D721Med (cell line): ENCODE measurements around the gene PIK3R2.

Source experiments
- DNase-seq: peaks from one replicate; pipeline ENCODE4 v3.0.0; 2011; ENCODE audit warnings: low spot score; ENCODE audit not compliant: insufficient read length
- FAIRE-seq: peaks from 2 replicates; lab custom pipeline; 2011; peaks lifted over from hg19 to GRCh38; lab: Jason Lieb, UNC
- TF ChIP-seq, protein P1 (sequence below): IDR thresholded peaks from 2 replicates; pipeline ENCODE4 v1.5.1; 2012; ENCODE audit warnings: mild to moderate bottlenecking, control low read depth; ENCODE audit not compliant: insufficient read depth; ENCODE audit errors: missing control alignments

The PIK3R2 gene

DNA sequence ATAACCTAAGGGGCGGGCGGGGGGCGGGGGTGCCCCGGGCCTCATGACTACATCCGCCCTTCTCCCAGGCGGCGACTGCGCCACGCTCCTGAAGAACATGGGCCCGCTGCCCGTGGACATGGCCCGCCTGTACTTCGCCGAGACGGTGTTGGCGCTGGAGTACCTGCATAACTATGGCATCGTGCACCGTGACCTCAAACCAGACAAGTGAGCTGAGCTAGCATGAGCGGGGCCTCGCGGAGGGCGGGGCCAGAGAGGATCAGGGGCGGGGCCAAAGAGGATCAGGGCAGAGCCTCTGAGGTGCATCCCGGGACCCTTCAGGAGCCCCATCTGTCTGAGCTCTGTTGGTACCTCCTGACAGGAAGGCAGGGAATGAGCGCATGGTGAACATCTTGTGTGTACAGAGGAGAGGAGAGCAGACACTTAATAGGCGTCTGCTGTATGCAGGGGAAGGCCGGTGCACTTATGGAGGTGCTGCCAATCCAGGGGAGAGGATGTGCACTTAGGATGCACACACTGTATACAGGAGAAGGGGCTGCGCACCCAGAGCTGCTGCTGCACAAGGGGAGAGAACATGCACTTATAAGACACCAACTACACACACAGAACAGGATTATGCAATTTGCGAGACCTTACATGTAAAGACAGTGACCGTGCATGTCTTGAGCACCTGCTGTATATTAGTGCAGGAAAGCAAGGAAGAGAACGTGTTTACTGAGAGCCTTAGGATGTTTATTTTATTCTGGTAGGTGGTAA, 20.9 kb upstream of the PIK3R2 start:
- FAIRE-seq (no peak), DNase-seq (no peak)

DNA sequence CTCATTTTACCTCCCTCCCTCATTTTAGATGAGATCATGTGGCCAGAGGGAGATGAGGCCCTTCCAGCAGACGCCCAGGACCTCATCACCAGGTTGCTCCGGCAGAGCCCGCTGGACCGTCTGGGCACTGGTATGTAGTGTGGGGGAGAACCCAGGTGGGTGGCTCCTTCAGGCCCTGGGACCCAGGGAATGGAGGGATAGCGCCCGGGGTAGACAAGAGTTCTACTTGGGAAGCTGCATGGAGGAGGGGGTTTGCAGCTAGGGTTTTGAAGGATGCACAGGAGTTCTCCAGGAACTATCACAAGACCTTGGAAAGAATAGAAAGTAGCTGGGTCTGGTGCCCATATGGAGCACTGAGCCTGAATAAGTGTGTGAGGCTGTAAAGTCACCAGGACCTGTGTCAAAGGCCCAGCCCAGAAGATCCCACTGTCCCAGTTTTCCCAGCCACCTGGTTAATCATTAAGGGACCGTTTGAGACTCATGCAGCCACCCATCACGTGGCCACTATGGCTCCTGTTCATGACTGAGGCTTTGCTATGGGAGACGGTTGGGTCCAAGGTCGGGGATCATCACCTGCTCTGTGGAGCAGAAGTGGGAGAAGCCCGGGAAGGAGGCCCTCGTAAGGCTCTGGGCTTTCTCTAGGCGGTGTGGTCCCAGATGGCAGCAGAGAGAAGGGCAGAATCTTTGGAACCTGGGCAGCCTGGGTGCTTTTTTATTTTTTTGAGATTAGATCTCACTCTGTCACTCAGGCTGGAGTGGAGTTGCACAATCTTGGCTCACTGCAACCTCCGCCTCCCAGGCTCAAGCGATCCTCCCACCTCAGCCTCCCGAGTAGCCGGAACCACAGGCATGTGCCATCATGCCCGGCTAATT, 17.0 kb upstream of the PIK3R2 start:
- FAIRE-seq (no peak), DNase-seq (no peak)
- TF ChIP-seq, protein P1, sequence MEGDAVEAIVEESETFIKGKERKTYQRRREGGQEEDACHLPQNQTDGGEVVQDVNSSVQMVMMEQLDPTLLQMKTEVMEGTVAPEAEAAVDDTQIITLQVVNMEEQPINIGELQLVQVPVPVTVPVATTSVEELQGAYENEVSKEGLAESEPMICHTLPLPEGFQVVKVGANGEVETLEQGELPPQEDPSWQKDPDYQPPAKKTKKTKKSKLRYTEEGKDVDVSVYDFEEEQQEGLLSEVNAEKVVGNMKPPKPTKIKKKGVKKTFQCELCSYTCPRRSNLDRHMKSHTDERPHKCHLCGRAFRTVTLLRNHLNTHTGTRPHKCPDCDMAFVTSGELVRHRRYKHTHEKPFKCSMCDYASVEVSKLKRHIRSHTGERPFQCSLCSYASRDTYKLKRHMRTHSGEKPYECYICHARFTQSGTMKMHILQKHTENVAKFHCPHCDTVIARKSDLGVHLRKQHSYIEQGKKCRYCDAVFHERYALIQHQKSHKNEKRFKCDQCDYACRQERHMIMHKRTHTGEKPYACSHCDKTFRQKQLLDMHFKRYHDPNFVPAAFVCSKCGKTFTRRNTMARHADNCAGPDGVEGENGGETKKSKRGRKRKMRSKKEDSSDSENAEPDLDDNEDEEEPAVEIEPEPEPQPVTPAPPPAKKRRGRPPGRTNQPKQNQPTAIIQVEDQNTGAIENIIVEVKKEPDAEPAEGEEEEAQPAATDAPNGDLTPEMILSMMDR = no peak

More for the DNA sequence above, 20.9 kb upstream of the PIK3R2 start:
- TF ChIP-seq, protein P1 = no peak

DNA sequence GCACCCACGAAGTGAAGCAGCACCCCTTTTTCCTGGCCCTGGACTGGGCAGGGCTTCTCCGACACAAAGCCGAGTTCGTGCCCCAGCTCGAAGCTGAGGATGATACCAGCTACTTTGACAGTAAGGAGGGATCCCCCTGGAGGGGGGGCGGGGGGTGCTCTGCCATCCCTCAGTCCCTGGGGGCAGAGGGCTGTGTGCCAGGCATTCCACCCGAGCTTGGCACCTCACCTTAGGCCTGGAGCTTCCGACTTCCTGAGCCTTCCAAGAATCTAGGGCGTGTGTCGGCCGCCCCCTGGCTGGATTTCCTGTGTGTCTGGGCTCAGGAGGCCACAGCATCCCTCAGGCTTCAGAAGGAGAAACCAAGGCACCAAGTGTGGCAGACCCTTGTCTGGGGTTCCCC, 15.7 kb upstream of the PIK3R2 start:
- no peak for DNase-seq
- TF ChIP-seq, protein P1 = no peak
- no peak for FAIRE-seq

DNA sequence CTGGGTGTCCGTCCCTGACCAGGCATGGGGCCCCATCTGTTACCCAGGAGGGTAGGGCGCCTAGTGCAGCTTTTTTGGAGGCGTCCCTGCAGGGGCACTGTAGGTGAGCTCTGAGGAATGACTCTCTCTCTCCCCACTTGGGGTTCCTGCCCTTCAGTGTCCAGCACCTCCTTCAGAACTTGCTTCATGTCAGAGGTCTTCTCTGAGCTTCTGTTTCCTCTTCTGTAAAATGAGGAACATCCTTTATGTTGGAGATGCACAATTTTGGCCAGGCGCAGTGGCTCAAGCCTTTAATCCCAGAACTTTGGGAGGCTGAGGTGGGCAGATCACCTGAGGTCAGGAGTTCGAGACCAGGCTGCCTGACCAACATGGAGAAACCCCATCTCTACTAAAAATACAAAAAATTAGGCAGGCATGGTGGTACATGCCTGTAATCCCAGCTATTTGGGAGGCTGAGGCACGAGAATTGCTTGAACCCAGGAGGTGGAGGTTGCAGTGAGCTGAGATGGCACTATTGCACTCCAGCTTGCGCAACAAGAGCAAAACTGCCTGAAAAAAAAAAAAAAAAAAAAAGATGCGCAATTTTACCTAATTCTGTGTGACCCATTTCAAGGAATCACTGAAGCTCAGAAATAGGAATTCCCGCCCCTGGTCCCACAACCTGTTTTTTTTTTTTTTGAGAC, 15.2 kb upstream of the PIK3R2 start:
- TF ChIP-seq, protein P1 = no peak
- DNase-seq = no peak
- FAIRE-seq = no peak

DNA sequence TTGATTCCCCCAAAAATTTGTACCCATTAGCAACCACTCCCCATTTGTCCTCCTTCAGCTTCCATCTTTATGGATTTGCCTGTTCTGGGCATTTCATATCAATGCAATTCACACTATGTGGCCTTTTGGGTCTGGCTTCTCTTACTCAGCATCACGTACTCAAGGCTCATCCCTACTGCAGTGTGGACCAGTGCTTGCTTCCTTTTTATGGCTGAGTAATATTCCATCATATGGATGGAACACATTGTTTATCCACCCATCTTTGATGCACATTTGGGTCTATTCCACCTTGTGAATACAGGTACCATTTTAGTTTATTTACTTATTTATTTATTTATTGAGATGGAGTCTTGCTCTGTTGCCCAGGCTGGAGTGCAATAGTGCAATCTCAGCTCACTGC, 12.5 kb upstream of the PIK3R2 start:
- TF ChIP-seq, protein P1 = no peak
- no peak for DNase-seq
- FAIRE-seq = no peak

DNA sequence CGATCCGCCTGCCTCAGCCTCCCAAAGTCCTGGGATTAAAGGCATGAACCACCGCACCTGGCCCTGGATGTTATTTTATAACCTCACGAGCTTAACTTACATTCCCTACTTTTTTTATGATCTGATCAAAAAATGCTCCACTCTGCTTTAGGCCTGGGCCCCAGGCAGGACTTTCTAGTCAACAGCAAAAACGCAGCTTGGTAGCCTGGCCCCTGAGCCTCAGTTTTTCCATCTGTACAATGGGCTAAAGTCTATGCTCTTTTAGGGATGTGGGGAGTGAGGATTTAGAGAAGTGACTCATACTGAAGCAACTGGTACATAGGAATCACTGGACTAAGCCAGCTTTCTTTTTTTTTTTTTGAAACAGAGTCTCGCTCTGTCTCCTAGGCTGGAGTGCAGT, 11.9 kb upstream of the PIK3R2 start:
- FAIRE-seq = no peak
- TF ChIP-seq, protein P1 = no peak
- DNase-seq = no peak
